IPS DF 19.7 (cell line): ENCODE measurements around the gene INSIG1.

ENCODE experiments used
- DNase-seq: peaks from one replicate; pipeline ENCODE4 v3.0.0-alpha.2; 2013; ENCODE audit warnings: low read depth, low spot score

Gene INSIG1

GRCh38 chr7:155266440-155266839 is 31.2 kb upstream of the INSIG1 start:
- DNase-seq = no peak

- DNase-seq = no peak
Measured at GRCh38 chr7:155267023-155267422, 30.7 kb upstream of the INSIG1 start.

GRCh38 chr7:155267436-155267835 is 30.2 kb upstream of the INSIG1 start:
- DNase-seq = no peak

GRCh38 chr7:155268211-155268610 is 29.5 kb upstream of the INSIG1 start:
- no peak for DNase-seq

GRCh38 chr7:155268921-155269650 is 28.6 kb upstream of the INSIG1 start:
- DNase-seq = no peak

- no peak for DNase-seq
Measured at GRCh38 chr7:155269766-155270585, 27.7 kb upstream of the INSIG1 start.

- no peak for DNase-seq
Measured at GRCh38 chr7:155270861-155271260, 26.8 kb upstream of the INSIG1 start.

GRCh38 chr7:155274633-155275355 is 22.9 kb upstream of the INSIG1 start:
- no peak for DNase-seq

- DNase-seq = no peak
Measured at GRCh38 chr7:155276042-155276799, 21.5 kb upstream of the INSIG1 start.

GRCh38 chr7:155276800-155277375 is 20.8 kb upstream of the INSIG1 start:
- no peak for DNase-seq

GRCh38 chr7:155277385-155277994 is 20.2 kb upstream of the INSIG1 start:
- DNase-seq = no peak

GRCh38 chr7:155278921-155279320 is 18.8 kb upstream of the INSIG1 start:
- no peak for DNase-seq

- DNase-seq = no peak
Measured at GRCh38 chr7:155279787-155280445, 17.8 kb upstream of the INSIG1 start.

- no peak for DNase-seq
Measured at GRCh38 chr7:155280446-155281397, 17.0 kb upstream of the INSIG1 start.

- no peak for DNase-seq
Measured at GRCh38 chr7:155281398-155281969, 16.2 kb upstream of the INSIG1 start.

- no peak for DNase-seq
Measured at GRCh38 chr7:155282671-155283070, 15.0 kb upstream of the INSIG1 start.

- no peak for DNase-seq
Measured at GRCh38 chr7:155283565-155284194, 14.0 kb upstream of the INSIG1 start.
